Measurements from ENCODE around the gene YKT6.

DNA sequence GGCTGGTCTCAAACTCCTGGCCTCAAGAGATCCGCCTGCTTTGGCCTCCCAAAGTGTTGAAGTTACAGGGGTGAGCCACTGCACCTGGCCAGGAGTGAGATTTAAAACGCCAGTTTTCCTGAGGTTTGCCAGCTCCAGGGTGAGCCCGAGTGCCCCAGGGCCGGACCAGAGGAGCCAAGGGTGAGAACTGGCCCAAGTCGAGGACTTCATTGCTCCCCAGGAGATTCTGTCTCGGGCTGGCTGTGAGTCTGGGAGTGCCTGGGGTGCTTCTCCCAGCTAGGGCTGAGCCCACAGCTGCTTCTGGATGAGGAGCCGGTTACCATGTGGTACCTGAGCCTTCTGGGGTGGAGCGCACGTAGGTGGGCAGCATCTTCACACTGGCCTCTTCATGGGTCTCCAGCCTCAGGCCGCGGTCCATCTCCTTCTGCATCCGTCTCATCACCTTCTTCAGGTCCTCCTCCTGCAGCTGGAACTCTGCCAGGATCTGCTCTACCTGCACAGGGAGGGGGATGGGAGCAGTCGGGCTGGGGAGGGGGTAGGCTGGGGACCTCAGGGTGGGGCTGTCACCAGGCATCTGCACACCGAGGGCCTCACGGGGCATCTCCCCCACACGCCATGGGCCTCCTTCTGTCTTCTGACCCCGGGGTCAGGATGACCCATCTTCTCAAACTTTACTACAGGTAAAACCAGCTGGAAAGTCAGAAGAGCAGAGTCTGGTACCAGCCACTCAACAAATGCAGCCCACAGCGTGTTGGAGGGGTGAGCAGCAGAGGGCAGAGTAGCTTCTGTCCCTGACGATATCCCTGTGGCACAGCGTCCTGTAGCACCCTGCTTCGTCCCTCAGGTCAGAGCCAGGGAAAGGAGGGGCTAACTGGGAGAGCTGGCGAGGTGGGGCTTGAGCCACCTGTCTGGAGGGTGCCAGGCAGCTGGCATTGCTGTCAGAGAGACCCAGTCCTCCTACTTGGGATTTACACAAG lies 47.5 kb upstream of the YKT6 start:
- TF ChIP-seq, protein P1, sequence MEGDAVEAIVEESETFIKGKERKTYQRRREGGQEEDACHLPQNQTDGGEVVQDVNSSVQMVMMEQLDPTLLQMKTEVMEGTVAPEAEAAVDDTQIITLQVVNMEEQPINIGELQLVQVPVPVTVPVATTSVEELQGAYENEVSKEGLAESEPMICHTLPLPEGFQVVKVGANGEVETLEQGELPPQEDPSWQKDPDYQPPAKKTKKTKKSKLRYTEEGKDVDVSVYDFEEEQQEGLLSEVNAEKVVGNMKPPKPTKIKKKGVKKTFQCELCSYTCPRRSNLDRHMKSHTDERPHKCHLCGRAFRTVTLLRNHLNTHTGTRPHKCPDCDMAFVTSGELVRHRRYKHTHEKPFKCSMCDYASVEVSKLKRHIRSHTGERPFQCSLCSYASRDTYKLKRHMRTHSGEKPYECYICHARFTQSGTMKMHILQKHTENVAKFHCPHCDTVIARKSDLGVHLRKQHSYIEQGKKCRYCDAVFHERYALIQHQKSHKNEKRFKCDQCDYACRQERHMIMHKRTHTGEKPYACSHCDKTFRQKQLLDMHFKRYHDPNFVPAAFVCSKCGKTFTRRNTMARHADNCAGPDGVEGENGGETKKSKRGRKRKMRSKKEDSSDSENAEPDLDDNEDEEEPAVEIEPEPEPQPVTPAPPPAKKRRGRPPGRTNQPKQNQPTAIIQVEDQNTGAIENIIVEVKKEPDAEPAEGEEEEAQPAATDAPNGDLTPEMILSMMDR (IDR thresholded peaks at IDR 0.05; ENCODE audit: low read depth, low read length), result no peak
- TF ChIP-seq EZH2phosphoT487 (IDR thresholded peaks at IDR 0.05; ENCODE audit: low read depth), result no peak
